ENCODE data around the gene TSSK2.
"Not testable (repeated sequence)": the region's sequence is repeated elsewhere in the genome, so short reads cannot be mapped to it uniquely, and the experiment has no call there.

TSSK2 gene

GRCh38 chr22:19130959-19131684 lies at the start of gene TSSK2:
Gene TSSK2 (plus strand): TSS chr22:19131308. CDS start chr22:19131400, 92 bp downstream.
- H3K9me3 ChIP-seq (ENCODE audit: low read length) = no peaks in the 10 kb centered on the region
- H3K27ac ChIP-seq (ENCODE audit: low read depth, low read length) = no peak within 1 kb of the TSS
- H3K27me3 ChIP-seq (ENCODE audit: control insufficient read depth in 1 of 2, insufficient read depth in 2 of 2, low read length in 2 of 2) = no peaks in the 10 kb centered on the region
- H3K9ac ChIP-seq (ENCODE audit: low read length) = no peak within 1 kb of the TSS
- peaks cover 29% of the 10 kb centered on the region for H3K36me3 ChIP-seq (ENCODE audit: insufficient read depth, low read length)
- H3K4me1 ChIP-seq (ENCODE audit: insufficient read depth, low read length) = no peaks in the 10 kb centered on the region
- H3K4me3 ChIP-seq (ENCODE audit: low read depth in 1 of 2, low read length in 2 of 2) = no peak within 1 kb of the TSS

DNA sequence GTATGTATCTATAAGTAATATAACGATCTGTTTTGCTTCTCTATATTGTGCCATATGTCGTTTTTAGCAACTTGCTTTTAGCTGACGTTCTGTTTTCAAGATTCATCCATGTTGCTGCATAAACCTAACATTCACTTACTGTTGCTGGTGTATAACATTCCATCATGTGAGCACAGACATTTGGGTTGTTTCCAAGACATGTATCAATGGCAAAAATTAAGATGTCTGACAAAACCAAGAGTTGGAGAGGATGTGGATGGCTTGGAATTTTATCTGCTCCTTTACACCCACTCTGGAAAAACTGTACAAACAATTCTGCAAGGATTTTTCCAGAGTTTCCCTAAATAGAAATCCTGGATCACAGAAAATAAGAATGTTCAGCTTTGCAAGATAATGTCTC lies 49.8 kb upstream of the TSSK2 start:
- no peaks in the 10 kb centered on the region for H3K4me1 ChIP-seq (ENCODE audit: insufficient read depth, low read length)
- H3K9ac ChIP-seq (ENCODE audit: low read length) = no peak overlapping the region
- no peak overlapping the region for H3K27ac ChIP-seq (ENCODE audit: low read depth, low read length)
- peaks cover 12% of the 10 kb centered on the region for H3K36me3 ChIP-seq (ENCODE audit: insufficient read depth, low read length)
- no peaks in the 10 kb centered on the region for H3K27me3 ChIP-seq (ENCODE audit: control insufficient read depth in 1 of 2, insufficient read depth in 2 of 2, low read length in 2 of 2)
- no peaks in the 10 kb centered on the region for H3K9me3 ChIP-seq (ENCODE audit: low read length)
- no peak overlapping the region for H3K4me3 ChIP-seq (ENCODE audit: low read depth in 1 of 2, low read length in 2 of 2)

DNA sequence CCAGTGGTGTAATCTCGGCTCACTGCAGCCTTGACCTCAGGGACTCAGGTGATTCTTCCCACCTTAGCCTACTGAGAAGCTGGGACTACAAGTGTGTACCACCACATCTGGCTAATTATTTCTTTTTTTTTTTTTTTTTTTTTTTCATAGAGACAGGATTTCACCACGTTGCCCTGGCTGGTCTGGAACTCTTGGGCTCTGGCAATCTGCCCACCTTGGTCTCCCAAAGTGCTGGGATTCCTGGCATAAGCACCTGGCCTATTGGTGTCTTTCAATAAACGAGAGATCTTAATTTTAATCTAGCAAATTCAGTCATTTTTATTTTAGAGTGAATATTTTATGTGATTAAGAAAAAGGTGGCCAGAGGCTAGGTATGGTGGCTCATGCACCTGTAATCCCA lies 49.0 kb upstream of the TSSK2 start:
- H3K27me3 ChIP-seq (ENCODE audit: control insufficient read depth in 1 of 2, insufficient read depth in 2 of 2, low read length in 2 of 2) = no peaks in the 10 kb centered on the region
- H3K4me3 ChIP-seq (ENCODE audit: low read depth in 1 of 2, low read length in 2 of 2) = no peak overlapping the region
- H3K27ac ChIP-seq (ENCODE audit: low read depth, low read length) = no peak overlapping the region
- no peaks in the 10 kb centered on the region for H3K9me3 ChIP-seq (ENCODE audit: low read length)
- H3K36me3 ChIP-seq (ENCODE audit: insufficient read depth, low read length) = peaks cover 19% of the 10 kb centered on the region
- H3K9ac ChIP-seq (ENCODE audit: low read length) = no peak overlapping the region
- no peaks in the 10 kb centered on the region for H3K4me1 ChIP-seq (ENCODE audit: insufficient read depth, low read length)

DNA sequence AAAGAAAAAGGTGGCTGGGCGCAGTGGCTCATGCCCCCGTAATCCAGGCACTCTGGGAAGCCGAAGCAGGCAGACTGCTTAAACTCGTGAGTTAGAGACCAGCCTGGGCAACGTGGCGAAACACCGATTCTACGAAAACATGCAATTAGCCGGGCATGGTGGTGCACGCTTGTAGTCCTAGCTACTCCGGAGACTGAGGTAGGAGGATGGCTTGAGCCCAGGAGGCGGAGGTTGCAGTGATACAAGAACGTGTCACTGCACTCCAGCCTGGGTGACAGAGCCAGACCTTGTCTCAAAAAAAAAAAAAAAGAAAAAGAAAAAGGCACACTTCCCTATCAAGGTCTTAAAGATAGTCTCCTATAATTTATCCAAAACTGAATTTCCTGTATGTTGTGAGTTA lies 48.3 kb upstream of the TSSK2 start:
- H3K4me1 ChIP-seq (ENCODE audit: insufficient read depth, low read length) = no peaks in the 10 kb centered on the region
- H3K4me3 ChIP-seq (ENCODE audit: low read depth in 1 of 2, low read length in 2 of 2) = no peak overlapping the region
- H3K36me3 ChIP-seq (ENCODE audit: insufficient read depth, low read length) = peaks cover 19% of the 10 kb centered on the region

GRCh38 chr22:19084126-19084525 lies 47.0 kb upstream of the TSSK2 start:
- not testable (repeated sequence) for H3K9me3 ChIP-seq (ENCODE audit: low read length); H3K27ac ChIP-seq (ENCODE audit: low read depth, low read length); H3K9ac ChIP-seq (ENCODE audit: low read length); H3K4me1 ChIP-seq (ENCODE audit: insufficient read depth, low read length); H3K4me3 ChIP-seq (ENCODE audit: low read depth in 1 of 2, low read length in 2 of 2); H3K27me3 ChIP-seq (ENCODE audit: control insufficient read depth in 1 of 2, insufficient read depth in 2 of 2, low read length in 2 of 2)
- peaks cover 27% of the 10 kb centered on the region for H3K36me3 ChIP-seq (ENCODE audit: insufficient read depth, low read length)

More for the DNA sequence above, 48.3 kb upstream of the TSSK2 start:
- H3K9ac ChIP-seq (ENCODE audit: low read length) = no peak overlapping the region
- H3K27ac ChIP-seq (ENCODE audit: low read depth, low read length) = no peak overlapping the region
- no peaks in the 10 kb centered on the region for H3K27me3 ChIP-seq (ENCODE audit: control insufficient read depth in 1 of 2, insufficient read depth in 2 of 2, low read length in 2 of 2)
- no peaks in the 10 kb centered on the region for H3K9me3 ChIP-seq (ENCODE audit: low read length)

DNA sequence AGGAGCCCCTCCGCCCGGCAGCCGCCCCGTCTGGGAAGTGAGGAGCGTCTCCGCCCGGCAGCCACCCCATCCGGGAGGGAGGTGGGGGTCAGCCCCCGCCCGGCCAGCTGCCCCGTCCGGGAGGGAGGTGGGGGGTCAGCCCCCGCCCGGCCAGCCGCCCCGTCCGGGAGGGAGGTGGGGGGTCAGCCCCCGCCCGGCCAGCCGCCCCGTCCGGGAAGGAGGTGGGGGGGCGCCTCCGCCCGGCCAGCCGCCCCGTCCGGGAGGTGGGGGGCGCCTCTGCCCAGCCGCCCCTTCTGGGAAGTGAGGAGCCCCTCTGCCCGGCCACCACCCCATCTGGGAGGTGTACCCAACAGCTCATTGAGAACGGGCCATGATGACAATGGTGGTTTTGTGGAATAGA lies 46.5 kb upstream of the TSSK2 start:
- H3K4me1 ChIP-seq (ENCODE audit: insufficient read depth, low read length); H3K27ac ChIP-seq (ENCODE audit: low read depth, low read length); H3K9me3 ChIP-seq (ENCODE audit: low read length); H3K4me3 ChIP-seq (ENCODE audit: low read depth in 1 of 2, low read length in 2 of 2); H3K9ac ChIP-seq (ENCODE audit: low read length); H3K27me3 ChIP-seq (ENCODE audit: control insufficient read depth in 1 of 2, insufficient read depth in 2 of 2, low read length in 2 of 2): not testable (repeated sequence)
- H3K36me3 ChIP-seq (ENCODE audit: insufficient read depth, low read length) = peaks cover 29% of the 10 kb centered on the region

- Histone ChIP-seq H3K9ac (ENCODE audit: low read length) (no peak overlapping the region), H3K27ac (ENCODE audit: low read depth, low read length) (no peak overlapping the region), H3K4me3 (ENCODE audit: low read depth in 1 of 2, low read length in 2 of 2) (no peak overlapping the region), H3K9me3 (ENCODE audit: low read length) (no peaks in the 10 kb centered on the region), H3K4me1 (ENCODE audit: insufficient read depth, low read length) (no peaks in the 10 kb centered on the region), H3K27me3 (ENCODE audit: control insufficient read depth in 1 of 2, insufficient read depth in 2 of 2, low read length in 2 of 2) (no peaks in the 10 kb centered on the region), H3K36me3 (ENCODE audit: insufficient read depth, low read length) (peaks cover 24% of the 10 kb centered on the region)
Measured at GRCh38 chr22:19085233-19085718, 45.8 kb upstream of the TSSK2 start.

DNA sequence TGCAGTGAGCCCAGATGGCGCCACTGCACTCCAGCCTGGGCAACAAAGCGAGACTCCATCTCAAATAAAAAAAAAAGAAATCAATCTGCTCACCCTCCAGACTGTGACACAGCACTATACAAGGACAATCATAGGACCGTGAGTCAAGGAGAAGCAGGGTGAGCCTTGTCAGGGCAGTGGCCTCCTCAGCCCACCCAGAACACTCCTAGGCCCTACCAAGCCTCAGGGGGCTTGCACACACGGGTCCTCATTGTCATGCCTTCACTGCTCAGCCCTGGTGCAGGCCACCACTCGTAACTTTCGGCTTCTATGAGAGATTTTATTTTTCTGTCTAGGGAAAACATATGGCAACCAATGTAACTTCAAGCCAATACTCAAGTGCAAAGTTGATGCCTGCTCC lies 44.7 kb upstream of the TSSK2 start:
- no peak overlapping the region for H3K4me3 ChIP-seq (ENCODE audit: low read depth in 1 of 2, low read length in 2 of 2)
- H3K4me1 ChIP-seq (ENCODE audit: insufficient read depth, low read length) = no peaks in the 10 kb centered on the region
- H3K27me3 ChIP-seq (ENCODE audit: control insufficient read depth in 1 of 2, insufficient read depth in 2 of 2, low read length in 2 of 2) = no peaks in the 10 kb centered on the region
- peaks cover 24% of the 10 kb centered on the region for H3K36me3 ChIP-seq (ENCODE audit: insufficient read depth, low read length)
- H3K27ac ChIP-seq (ENCODE audit: low read depth, low read length) = no peak overlapping the region
- H3K9ac ChIP-seq (ENCODE audit: low read length) = no peak overlapping the region
- H3K9me3 ChIP-seq (ENCODE audit: low read length) = no peaks in the 10 kb centered on the region

- no peak overlapping the region for H3K4me3 ChIP-seq (ENCODE audit: low read depth in 1 of 2, low read length in 2 of 2)
- H3K9ac ChIP-seq (ENCODE audit: low read length) = no peak overlapping the region
- no peaks in the 10 kb centered on the region for H3K9me3 ChIP-seq (ENCODE audit: low read length)
- peaks cover 24% of the 10 kb centered on the region for H3K36me3 ChIP-seq (ENCODE audit: insufficient read depth, low read length)
- no peak overlapping the region for H3K27ac ChIP-seq (ENCODE audit: low read depth, low read length)
- no peaks in the 10 kb centered on the region for H3K4me1 ChIP-seq (ENCODE audit: insufficient read depth, low read length)
- H3K27me3 ChIP-seq (ENCODE audit: control insufficient read depth in 1 of 2, insufficient read depth in 2 of 2, low read length in 2 of 2) = no peaks in the 10 kb centered on the region
Measured at GRCh38 chr22:19086896-19087295, 44.2 kb upstream of the TSSK2 start.

DNA sequence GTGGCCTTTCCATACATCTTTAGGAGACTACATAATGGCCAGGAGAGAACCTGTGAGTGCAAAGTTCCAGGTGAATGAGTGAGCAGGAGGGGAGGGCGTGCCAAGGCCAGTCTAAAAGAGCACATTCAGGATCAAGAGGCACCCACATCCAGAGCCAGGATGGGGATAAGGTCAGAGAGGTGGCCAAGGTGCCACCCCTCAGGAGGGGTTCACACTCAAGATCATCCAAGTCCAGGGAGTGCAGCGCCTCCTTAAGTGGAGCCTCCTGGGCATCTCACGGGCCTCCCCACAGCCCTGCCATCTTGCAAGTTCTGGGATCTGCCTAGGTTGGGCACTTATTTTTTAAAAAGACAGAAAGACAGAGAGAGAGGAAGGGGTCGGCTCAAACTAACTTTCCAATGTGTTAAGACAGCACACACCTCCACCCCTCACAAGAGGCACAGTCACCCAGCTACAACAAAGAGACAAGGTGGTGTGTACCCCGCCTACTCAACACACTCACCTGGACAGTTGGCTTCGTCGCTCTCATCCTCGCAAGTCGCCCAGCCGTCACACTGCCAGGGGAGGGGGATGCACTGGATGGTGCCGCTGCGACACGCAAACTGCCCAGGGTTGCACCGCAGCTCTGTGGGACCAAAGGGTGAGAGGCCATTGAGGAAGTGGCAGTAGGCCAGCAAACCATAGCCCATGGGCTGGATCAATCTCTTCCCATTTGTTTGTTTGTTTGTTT lies 42.1 kb upstream of the TSSK2 start:
- Histone ChIP-seq H3K4me1 (ENCODE audit: insufficient read depth, low read length) (no peaks in the 10 kb centered on the region), H3K27me3 (ENCODE audit: control insufficient read depth in 1 of 2, insufficient read depth in 2 of 2, low read length in 2 of 2) (no peaks in the 10 kb centered on the region), H3K9me3 (ENCODE audit: low read length) (no peaks in the 10 kb centered on the region), H3K9ac (ENCODE audit: low read length) (no peak overlapping the region), H3K27ac (ENCODE audit: low read depth, low read length) (no peak overlapping the region), H3K4me3 (ENCODE audit: low read depth in 1 of 2, low read length in 2 of 2) (no peak overlapping the region), H3K36me3 (ENCODE audit: insufficient read depth, low read length) (peaks cover 24% of the 10 kb centered on the region)

DNA sequence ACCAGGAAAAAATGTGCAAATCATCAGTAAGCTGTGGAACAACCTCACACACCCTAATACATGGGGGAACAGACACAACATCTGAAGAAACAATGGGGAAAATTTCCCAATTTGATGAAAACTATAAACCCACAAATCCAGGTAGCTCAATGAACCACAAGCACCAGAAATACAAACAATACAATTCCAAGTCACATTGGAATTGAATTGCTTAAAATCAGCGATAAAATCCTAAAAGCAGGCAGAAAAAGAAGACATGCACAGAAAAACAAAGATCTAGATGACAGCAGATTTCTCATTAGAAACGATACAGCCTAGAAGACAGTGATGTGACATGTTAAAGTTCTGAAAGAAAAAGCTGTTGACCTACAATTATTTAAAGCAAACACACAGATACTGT lies 40.9 kb upstream of the TSSK2 start:
- H3K9me3 ChIP-seq (ENCODE audit: low read length) = no peaks in the 10 kb centered on the region
- peaks cover 22% of the 10 kb centered on the region for H3K36me3 ChIP-seq (ENCODE audit: insufficient read depth, low read length)
- H3K4me3 ChIP-seq (ENCODE audit: low read depth in 1 of 2, low read length in 2 of 2) = no peak overlapping the region
- H3K27me3 ChIP-seq (ENCODE audit: control insufficient read depth in 1 of 2, insufficient read depth in 2 of 2, low read length in 2 of 2) = no peaks in the 10 kb centered on the region
- no peaks in the 10 kb centered on the region for H3K4me1 ChIP-seq (ENCODE audit: insufficient read depth, low read length)
- no peak overlapping the region for H3K9ac ChIP-seq (ENCODE audit: low read length)
- H3K27ac ChIP-seq (ENCODE audit: low read depth, low read length) = no peak overlapping the region
